ENCODE data around the gene ULK4. TPM values are rescaled to one million over a fixed set of nuclear protein-coding genes. Genes with fewer than 3 reads are reported as not detected.

Gene ULK4
- total and polyA plus RNA-seq, 2 of the 4 experiments (the other 2 are of a cell fraction), result 2.7 to 5.0 TPM

GRCh38 chr3:41693799-41694198 is 268.1 kb downstream of the ULK4 start:
- no peak overlapping the region for H3K4ac ChIP-seq (ENCODE audit: low read depth, low read length)
- no peak overlapping the region for H3K23ac ChIP-seq (ENCODE audit: low read depth, low read length)
- H2BK120ac ChIP-seq (ENCODE audit: low read depth, low read length), result no peak overlapping the region
- no CpG with 5 or more reads among the region's 3 CpGs for WGBS, 2 experiments (ENCODE audit: extremely low coverage in 2 of 2, insufficient read length in 1 of 2)
- no peak overlapping the region for H2AK5ac ChIP-seq (ENCODE audit: low read depth, low read length)
- no peak overlapping the region for H2BK5ac ChIP-seq (ENCODE audit: low read depth, low read length, poor library complexity, severe bottlenecking)
- no peak overlapping the region for H2BK20ac ChIP-seq (ENCODE audit: low read depth, low read length)
- no peak overlapping the region for H4K5ac ChIP-seq (ENCODE audit: low read depth, low read length)
- H2AK9ac ChIP-seq (replicated peaks; ENCODE audit: low read depth, low read length, poor library complexity), result no peak overlapping the region
- ATAC-seq (ENCODE audit: low read depth) (peak; percentile 77), DNase-seq (peak; percentile 38)
- no peak overlapping the region for H3K4me3 ChIP-seq (ENCODE audit: insufficient read depth, low read depth, low read length)
- POLR2A ChIA-PET (ENCODE audit: unreplicated experiment), result no interaction called here
- in situ Hi-C loops (cut with MboI; ENCODE audit: low sequenced_read_pairs), result loop anchor here (25.0 kb wide), 1 partner anchor 481 kb away; no protein-coding TSS in a partner anchor
- H3K27ac ChIP-seq (ENCODE audit: insufficient read depth, low read length), result no peak overlapping the region; the same call in 1 of the 2 replicates
- H3K14ac ChIP-seq (replicated peaks; ENCODE audit: low read depth, low read length), result no peak overlapping the region
- intact Hi-C loops (cut with micrococcal nuclease), result loop anchor here (2.0 to 10.0 kb wide), 2 partner anchors 187 to 1369 kb away; no protein-coding TSS in a partner anchor
- no peak overlapping the region for H2BK15ac ChIP-seq (ENCODE audit: low read depth, low read length)
- no peaks in the 10 kb centered on the region for H3K79me1 ChIP-seq (ENCODE audit: low read depth in 1 of 2, low read length in 2 of 2)
- TF ChIP-seq SMC3 (IDR thresholded peaks at IDR 0.05; ENCODE audit: low read depth, low read length) (no peak), MAZ (IDR thresholded peaks at IDR 0.05; ENCODE audit: borderline replicate concordance, low read depth, low read length) (no peak), CEBPB (IDR thresholded peaks at IDR 0.05; ENCODE audit: low read depth, low read length) (peak; percentile 33; the same call in 1 of the 2 replicates), FOS (IDR thresholded peaks at IDR 0.05; ENCODE audit: low read depth, low read length) (no peak), POLR2A (IDR thresholded peaks at IDR 0.05; ENCODE audit: low read depth, low read length) (no peak), MXI1 (IDR thresholded peaks at IDR 0.05; ENCODE audit: borderline replicate concordance, low read depth, low read length) (no peak), RCOR1 (IDR thresholded peaks at IDR 0.05; ENCODE audit: insufficient replicate concordance, low read length) (no peak), RFX5 (IDR thresholded peaks at IDR 0.05; ENCODE audit: low read depth, low read length) (no peak), MAFK (IDR thresholded peaks at IDR 0.05; ENCODE audit: low read depth, low read length) (peak; percentile 27; the same call in 1 of the 2 replicates), CHD1 (IDR thresholded peaks at IDR 0.05; ENCODE audit: low read depth, low read length) (no peak)
- TF ChIP-seq, protein P1, sequence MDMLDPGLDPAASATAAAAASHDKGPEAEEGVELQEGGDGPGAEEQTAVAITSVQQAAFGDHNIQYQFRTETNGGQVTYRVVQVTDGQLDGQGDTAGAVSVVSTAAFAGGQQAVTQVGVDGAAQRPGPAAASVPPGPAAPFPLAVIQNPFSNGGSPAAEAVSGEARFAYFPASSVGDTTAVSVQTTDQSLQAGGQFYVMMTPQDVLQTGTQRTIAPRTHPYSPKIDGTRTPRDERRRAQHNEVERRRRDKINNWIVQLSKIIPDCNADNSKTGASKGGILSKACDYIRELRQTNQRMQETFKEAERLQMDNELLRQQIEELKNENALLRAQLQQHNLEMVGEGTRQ (IDR thresholded peaks at IDR 0.05; ENCODE audit: low read depth, low read length), result no peak
- H3K36me3 ChIP-seq (ENCODE audit: control insufficient read depth, insufficient read depth, low read length), result no peaks in the 10 kb centered on the region
- BruUV-seq (replicated peaks), result no TSS peak
- no peak overlapping the region for H4K91ac ChIP-seq (ENCODE audit: insufficient read depth, low read depth, low read length)
- no peak overlapping the region; the same call in 1 of the 2 replicates for H3K18ac ChIP-seq (ENCODE audit: low read depth, low read length)
- no peak overlapping the region for H3K4me2 ChIP-seq (ENCODE audit: low read depth, low read length)
- no peak overlapping the region for H3K56ac ChIP-seq (ENCODE audit: extremely low read depth, insufficient read depth, low read length)
- dilution Hi-C loops (cut with HindIII; ENCODE audit: low sequenced_read_pairs, unreplicated experiment), result no loop called here
- no peaks in the 10 kb centered on the region for H3K9me3 ChIP-seq (ENCODE audit: control insufficient read depth, insufficient read depth, low read length)
- H3K9ac ChIP-seq (ENCODE audit: low read depth, low read length), result no peak overlapping the region
- no peak overlapping the region for H4K8ac ChIP-seq (ENCODE audit: low read depth in 2 of 2, low read length in 2 of 2)
- CTCF ChIA-PET, result interaction anchor here (0.6 kb wide), 1 partner anchor 532 kb away, joined by 7 read pairs; no protein-coding TSS in a partner anchor
- H3K27me3 ChIP-seq (ENCODE audit: control insufficient read depth, insufficient read depth, low read length), result no peaks in the 10 kb centered on the region
- H4K20me1 ChIP-seq (ENCODE audit: insufficient read depth, low read length), result no peaks in the 10 kb centered on the region
- peaks cover 6% of the 10 kb centered on the region for H3K4me1 ChIP-seq (ENCODE audit: control insufficient read depth, insufficient read depth, low read length)
- no peaks in the 10 kb centered on the region; the same call in 1 of the 2 replicates for H3K9me1 ChIP-seq (ENCODE audit: insufficient read depth, low read length)
- no peak overlapping the region for H2AFZ ChIP-seq (replicated peaks; ENCODE audit: low read length, poor library complexity)
